ENCODE results near the gene SDHB. TPM values are rescaled to one million over a fixed set of nuclear protein-coding genes. Genes with fewer than 3 reads are reported as not detected.
"Not testable (repeated sequence)": the region's sequence is repeated elsewhere in the genome, so short reads cannot be mapped to it uniquely, and the experiment has no call there.

Gene SDHB
- total and polyA plus RNA-seq, 12 donors = 52.3 to 243 (median 152) TPM

GRCh38 chr1:17065666-17066065, 11.8 kb upstream of the SDHB start:
- no peaks in the 10 kb centered on the region for H3K9me3 ChIP-seq (replicated peaks in 1 of 3)
- no peak overlapping the region for H3K4me3 ChIP-seq
- H3K27ac ChIP-seq = no peak overlapping the region
- no peak for DNase-seq
- WGBS, 4 donors = 76 to 83% (median 77%) methylated on average over 7 of the region's 7 CpGs
- TF ChIP-seq POLR2A (IDR thresholded peaks at IDR 0.05) = no peak
- no peak for TF ChIP-seq CTCF (IDR thresholded peaks at IDR 0.05)
- peaks cover 0 to 6% of the 10 kb centered on the region in 2 donors for H3K4me1 ChIP-seq (replicated peaks in 1 of 2)
- intact Hi-C loops (cut with DNase I) = loop anchor here in 1 of 2 donors (2.0 kb wide), 1 partner anchor 167 kb away; no protein-coding TSS in a partner anchor
- H3K36me3 ChIP-seq (replicated peaks in 1 of 2) = no peaks in the 10 kb centered on the region
- no peaks in the 10 kb centered on the region for H3K27me3 ChIP-seq

GRCh38 chr1:17062751-17063150, 8.9 kb upstream of the SDHB start:
- not testable (repeated sequence) for DNase-seq; H3K4me1 ChIP-seq (replicated peaks in 1 of 2)
- intact Hi-C loops (cut with DNase I) = loop anchor here in 1 of 2 donors (5.0 kb wide), 1 partner anchor 275 kb away; no protein-coding TSS in a partner anchor

GRCh38 chr1:17061892-17062291, 8.1 kb upstream of the SDHB start:
- no peak for TF ChIP-seq POLR2A (IDR thresholded peaks at IDR 0.05)
- no peak for TF ChIP-seq CTCF (IDR thresholded peaks at IDR 0.05)
- WGBS, 4 donors = 67 to 80% (median 69%) methylated on average over 2 of the region's 2 CpGs

More at GRCh38 chr1:17062751-17063150, 8.9 kb upstream of the SDHB start:
- H3K36me3 ChIP-seq (replicated peaks in 1 of 2); H3K9me3 ChIP-seq (replicated peaks in 1 of 3); H3K27me3 ChIP-seq; H3K4me3 ChIP-seq: not testable (repeated sequence)
- peak overlapping the region in 3 of 5 donors; percentile 65 to 85 (median 73) for H3K27ac ChIP-seq
- 65 to 83% (median 69%) methylated on average over 5 to 7 of the region's 7 CpGs for WGBS, 4 donors

GRCh38 chr1:17061486-17061885, 7.7 kb upstream of the SDHB start:
- WGBS, 4 donors = 53 to 62% (median 56%) methylated on average over 3 of the region's 3 CpGs
- Histone ChIP-seq H3K27ac (no peak overlapping the region), H3K9me3 (replicated peaks in 1 of 3) (no peaks in the 10 kb centered on the region), H3K4me1 (replicated peaks in 1 of 2) (peaks cover 0 to 6% of the 10 kb centered on the region in 2 donors), H3K4me3 (no peak overlapping the region), H3K27me3 (no peaks in the 10 kb centered on the region), H3K36me3 (replicated peaks in 1 of 2) (no peaks in the 10 kb centered on the region)
- TF ChIP-seq CTCF (IDR thresholded peaks at IDR 0.05) (no peak), POLR2A (IDR thresholded peaks at IDR 0.05) (no peak)
- intact Hi-C loops (cut with DNase I) = loop anchor here in 1 of 2 donors (5.0 kb wide), 1 partner anchor 276 kb away; no protein-coding TSS in a partner anchor
- peak in 1 of 7 donors; percentile 40 for DNase-seq

More at GRCh38 chr1:17061892-17062291, 8.1 kb upstream of the SDHB start:
- H3K4me1 ChIP-seq (replicated peaks in 1 of 2) = peaks cover 0 to 6% of the 10 kb centered on the region in 2 donors
- H3K36me3 ChIP-seq (replicated peaks in 1 of 2) = no peaks in the 10 kb centered on the region
- intact Hi-C loops (cut with DNase I) = loop anchor here in 1 of 2 donors (5.0 kb wide), 1 partner anchor 275 kb away; no protein-coding TSS in a partner anchor
- H3K27ac ChIP-seq = no peak overlapping the region
- DNase-seq = no peak
- no peaks in the 10 kb centered on the region for H3K9me3 ChIP-seq (replicated peaks in 1 of 3)
- no peaks in the 10 kb centered on the region for H3K27me3 ChIP-seq
- no peak overlapping the region for H3K4me3 ChIP-seq

- WGBS, 4 donors = 52 to 61% (median 54%) methylated on average over 11 of the region's 11 CpGs
- H3K4me1 ChIP-seq (replicated peaks in 1 of 2) = peaks cover 0 to 6% of the 10 kb centered on the region in 2 donors
- H3K27ac ChIP-seq = no peak overlapping the region
- no peak overlapping the region for H3K4me3 ChIP-seq
- intact Hi-C loops (cut with DNase I) = loop anchor here in 1 of 2 donors (5.0 kb wide), 1 partner anchor 277 kb away; no protein-coding TSS in a partner anchor
- H3K27me3 ChIP-seq = no peaks in the 10 kb centered on the region
- no peaks in the 10 kb centered on the region for H3K36me3 ChIP-seq (replicated peaks in 1 of 2)
- no peaks in the 10 kb centered on the region for H3K9me3 ChIP-seq (replicated peaks in 1 of 3)
- DNase-seq = no peak
- TF ChIP-seq POLR2A (IDR thresholded peaks at IDR 0.05) (no peak), CTCF (IDR thresholded peaks at IDR 0.05) (no peak)
Measured at GRCh38 chr1:17060306-17060749, 6.5 kb upstream of the SDHB start.

Measured in adrenal gland (tissue), 12 donors.